HG03575 (cell line): Measurements from ENCODE around the gene MICB.
"Not testable (repeated sequence)": the region's sequence is repeated elsewhere in the genome, so short reads cannot be mapped to it uniquely, and the experiment has no call there.

Experiments
- ATAC-seq: cut with Tn5 transposase; IDR thresholded peaks from one replicate; pipeline ENCODE4 v1.9.1; 2021; ENCODE audit not compliant: unreplicated experiment, insufficient number of reproducible peaks, low FRiP score; ENCODE audit errors: extremely low read depth

The MICB gene

DNA sequence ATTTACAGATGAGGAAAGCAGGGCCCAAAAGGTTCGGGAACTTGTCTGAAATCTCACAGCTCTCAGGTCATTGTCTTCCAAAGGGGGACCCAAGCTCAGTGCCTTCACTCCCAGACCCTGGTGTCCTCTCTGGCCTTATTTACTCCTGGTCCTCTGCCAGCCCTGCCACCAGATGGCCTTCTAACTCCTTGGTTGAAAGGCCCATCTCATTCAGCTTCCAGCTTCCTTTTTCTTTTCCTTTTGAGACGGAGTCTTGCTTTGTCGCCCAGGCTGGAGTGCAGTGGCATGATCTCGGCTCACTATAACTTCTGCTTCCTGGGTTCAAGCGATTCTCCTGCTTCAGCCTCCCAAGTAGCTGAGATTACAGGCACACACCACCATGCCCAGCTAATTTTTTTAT is 53.4 kb downstream of the MICB start:
- not testable (repeated sequence) for ATAC-seq

DNA sequence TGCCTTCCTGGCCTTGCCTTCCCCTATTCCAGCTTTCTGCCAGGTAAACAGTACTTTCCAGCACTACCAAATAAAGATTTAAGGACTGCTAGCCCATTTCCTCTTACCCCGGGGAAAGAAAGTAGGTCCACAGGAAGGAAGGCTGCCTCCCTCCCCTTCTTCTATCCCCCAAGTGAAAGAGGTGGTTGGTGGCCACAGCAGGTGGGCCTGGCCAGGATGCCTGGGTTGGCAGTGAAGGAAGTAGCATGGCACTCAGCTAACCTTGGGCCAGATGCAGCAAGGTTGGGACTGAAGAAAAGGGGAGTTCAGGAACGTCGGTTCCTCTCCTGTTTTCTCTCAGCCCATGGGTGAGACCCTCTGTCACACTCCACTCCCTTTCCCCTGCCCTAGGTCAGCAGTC is 58.4 kb downstream of the MICB start:
- no peak for ATAC-seq

DNA sequence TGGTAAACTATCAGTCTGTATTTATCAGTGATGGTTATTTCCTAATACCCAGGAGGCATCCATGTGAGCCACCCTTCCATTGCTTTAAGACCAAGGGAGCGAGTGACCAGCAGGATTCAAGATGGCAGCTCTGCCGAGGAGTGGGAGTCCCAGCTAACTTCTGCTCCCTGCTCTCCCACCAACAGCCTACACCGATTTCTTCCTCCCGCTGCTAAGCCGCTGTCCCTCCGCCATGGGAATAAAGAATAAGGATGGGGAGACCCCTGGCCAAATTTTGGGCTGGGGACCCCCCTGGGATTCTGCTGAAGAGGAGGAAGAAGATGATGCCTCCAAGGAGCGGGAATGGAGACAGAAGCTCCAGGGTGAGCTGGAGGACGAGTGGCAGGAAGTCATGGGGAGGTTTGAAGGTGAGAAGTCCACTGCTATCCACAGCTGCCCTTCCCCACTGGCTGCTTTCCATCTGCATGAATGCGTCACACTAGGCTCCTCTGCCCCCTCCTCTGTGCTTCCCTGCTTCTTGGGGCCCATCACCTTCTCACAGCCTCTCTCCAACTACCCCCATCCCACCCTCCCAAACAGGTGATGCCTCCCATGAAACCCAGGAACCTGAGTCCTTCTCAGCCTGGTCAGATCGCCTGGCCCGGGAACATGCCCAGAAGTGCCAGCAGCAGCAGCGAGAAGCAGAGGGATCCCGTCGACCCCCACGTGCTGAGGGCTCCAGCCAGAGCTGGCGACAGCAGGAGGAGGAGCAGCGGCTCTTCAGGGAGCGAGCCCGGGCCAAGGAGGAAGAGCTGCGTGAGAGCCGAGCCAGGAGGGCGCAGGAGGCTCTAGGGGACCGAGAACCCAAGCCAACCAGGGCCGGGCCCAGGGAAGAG is 59.7 kb downstream of the MICB start:
- no peak for ATAC-seq

DNA sequence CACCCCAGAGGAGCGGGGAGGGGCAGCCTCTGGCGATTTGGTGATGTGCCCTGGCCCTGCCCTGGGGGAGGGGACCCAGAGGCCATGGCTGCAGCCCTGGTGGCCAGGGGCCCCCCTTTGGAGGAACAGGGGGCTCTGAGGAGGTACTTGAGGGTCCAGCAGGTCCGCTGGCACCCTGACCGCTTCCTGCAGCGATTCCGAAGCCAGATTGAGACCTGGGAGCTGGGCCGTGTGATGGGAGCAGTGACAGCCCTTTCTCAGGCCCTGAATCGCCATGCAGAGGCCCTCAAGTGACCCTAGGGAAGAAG is 60.3 kb downstream of the MICB start:
- no peak for ATAC-seq

DNA sequence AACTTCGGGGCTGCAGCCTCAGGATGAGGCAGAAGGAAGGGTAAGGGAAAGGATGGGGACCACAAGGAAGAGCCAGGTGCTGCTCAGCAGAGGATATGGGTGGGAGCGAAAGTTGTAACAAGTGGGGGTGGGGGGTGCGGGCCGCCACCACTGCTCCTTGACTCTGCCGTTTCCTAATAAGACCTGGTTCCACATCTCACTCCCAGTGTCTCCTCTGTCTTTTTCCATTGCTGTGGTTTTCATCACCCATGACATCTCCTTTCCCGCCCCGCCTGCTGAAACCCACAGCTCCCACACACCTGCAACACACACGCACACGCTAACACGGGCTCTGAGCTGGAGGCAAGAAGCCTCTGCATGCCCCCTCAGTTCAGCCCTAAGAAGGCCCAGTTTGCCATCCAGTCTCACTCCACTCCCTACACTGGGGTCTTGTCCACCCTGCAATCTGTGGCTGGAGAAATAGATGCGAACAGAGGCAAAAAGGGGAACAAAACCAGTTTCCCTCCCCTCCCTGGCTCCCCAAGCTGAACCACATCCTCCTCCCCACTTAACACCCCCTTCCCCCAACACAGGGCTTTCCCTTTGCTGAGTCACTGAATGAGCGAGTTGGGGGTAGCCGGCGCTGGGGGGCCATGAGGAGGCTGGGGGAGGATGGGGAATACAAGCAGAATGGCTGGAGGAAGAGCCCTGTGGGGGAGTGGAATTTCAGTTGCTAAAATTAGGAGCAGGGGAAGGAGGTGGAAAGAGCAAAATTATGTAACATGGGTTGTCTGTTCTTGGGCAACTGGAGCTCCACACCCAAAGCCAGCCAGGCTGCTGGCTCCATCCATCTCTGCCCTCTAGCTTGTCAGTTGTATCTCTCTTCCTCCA is 60.9 kb downstream of the MICB start:
- ATAC-seq, result no peak

DNA sequence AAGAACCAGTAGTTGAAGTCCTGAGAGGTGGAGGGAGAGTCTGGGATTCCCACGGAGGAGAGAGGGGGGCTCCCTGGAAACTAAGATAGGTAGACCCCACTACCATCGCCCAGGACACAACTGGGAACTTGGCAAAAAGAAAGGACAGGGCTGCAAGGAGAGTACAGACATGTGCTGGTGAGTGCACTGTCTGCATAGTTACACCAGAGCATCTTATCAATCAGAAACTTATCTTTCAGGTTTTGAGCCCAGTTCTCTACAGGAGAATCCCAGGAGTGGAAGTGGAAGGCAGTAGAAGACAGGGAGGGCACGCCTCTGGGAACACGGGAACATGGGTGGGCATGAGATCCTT is 61.6 kb downstream of the MICB start:
- no peak for ATAC-seq

DNA sequence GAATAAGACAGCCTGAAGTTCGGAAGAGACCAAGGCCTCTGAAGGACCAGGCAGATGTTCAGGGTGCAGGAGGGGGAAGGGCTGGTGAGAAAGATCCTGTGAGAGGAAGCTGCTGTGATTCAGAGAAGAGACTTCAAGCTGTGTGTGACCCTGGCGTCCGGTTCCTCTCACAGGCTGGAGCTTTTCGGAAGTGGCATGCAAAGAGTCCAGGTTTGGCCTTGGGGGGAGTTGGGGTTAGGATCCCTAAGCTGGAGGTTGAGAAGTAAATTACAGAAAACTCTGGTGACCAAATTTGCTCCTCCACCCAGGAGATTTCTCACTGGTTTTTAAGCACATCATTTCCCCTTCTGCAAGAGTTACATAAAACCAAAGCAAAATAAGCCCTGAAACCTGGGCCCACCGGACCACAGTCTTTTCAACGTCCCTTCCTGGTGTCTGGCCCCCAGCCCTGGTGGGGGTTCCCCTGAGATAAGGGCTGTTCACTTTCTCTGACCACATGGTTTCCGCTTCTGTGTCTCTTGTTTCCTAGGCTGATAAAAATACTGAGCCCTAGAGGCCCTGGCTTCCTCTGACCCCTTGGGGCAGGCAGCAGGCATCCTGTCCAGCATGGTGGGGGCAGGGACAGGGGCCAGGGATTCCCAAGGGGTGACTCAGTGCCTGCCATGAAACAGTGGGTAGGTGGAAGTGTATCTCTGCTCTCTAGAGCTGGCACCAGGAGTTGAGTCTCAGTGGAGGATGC is 62.2 kb downstream of the MICB start:
- no peak for ATAC-seq

DNA sequence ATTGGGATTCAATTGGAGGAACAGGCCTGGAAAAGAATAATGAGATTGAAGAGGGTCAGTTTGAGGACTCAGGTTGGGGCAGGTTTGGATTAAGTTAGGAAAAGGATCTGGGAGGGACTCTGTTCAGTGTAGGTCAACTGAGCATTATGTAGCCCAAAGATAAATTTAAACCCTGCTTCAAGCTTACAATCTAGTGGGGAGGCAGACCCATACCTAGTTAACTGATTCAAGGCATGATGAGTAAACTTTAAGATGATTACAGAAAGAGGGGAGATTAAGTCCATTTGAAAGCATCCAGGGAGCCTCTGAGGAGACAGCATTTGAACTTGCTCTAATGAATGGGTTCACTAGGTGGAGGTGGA is 62.7 kb downstream of the MICB start:
- no peak for ATAC-seq
